ENCODE results near the gene BABAM2. TPM values are rescaled to one million over a fixed set of nuclear protein-coding genes. Genes with fewer than 3 reads are reported as not detected.

Gene BABAM2
- total RNA-seq, 1 donor from 2014 or later = 34.6 TPM

- H3F3A ChIP-seq (ENCODE audit: low read depth) = no peaks in the 10 kb centered on the region
- DNase-seq (ENCODE audit: low spot score) = no peak
- H3K9ac ChIP-seq = no peak overlapping the region
- H3K79me2 ChIP-seq (ENCODE audit: low read depth) = no peaks in the 10 kb centered on the region
- no peak overlapping the region for H3K27ac Mint-ChIP-seq
- H3K4me3 ChIP-seq = no peak overlapping the region
- H3K36me3 ChIP-seq = no peaks in the 10 kb centered on the region
- no peaks in the 10 kb centered on the region for H3K9me3 Mint-ChIP-seq
- H3K27me3 ChIP-seq = no peaks in the 10 kb centered on the region
- no peak overlapping the region for H3K4me3 Mint-ChIP-seq
- no peak overlapping the region for H2AFZ ChIP-seq (replicated peaks)
- no peak overlapping the region for H3K27ac ChIP-seq
- H3K4me1 Mint-ChIP-seq = peaks cover 3% of the 10 kb centered on the region
- H4K20me1 ChIP-seq (ENCODE audit: low read depth) = no peaks in the 10 kb centered on the region
- no peak overlapping the region for H3K4me2 ChIP-seq
- no peaks in the 10 kb centered on the region for H3K36me3 Mint-ChIP-seq
- no peak for TF ChIP-seq EZH2 (IDR thresholded peaks at IDR 0.05)
- no peak for TF ChIP-seq CTCF (IDR thresholded peaks at IDR 0.05)
- no peak for TF ChIP-seq EZH2phosphoT487 (IDR thresholded peaks at IDR 0.05)
- no peaks in the 10 kb centered on the region for H3K9me3 ChIP-seq (ENCODE audit: low read depth)
- H3K27me3 Mint-ChIP-seq (ENCODE audit: insufficient read depth, low read depth) = no peaks in the 10 kb centered on the region
- H3K4me1 ChIP-seq = peaks cover 9% of the 10 kb centered on the region
These were observed 145.3 kb downstream of the BABAM2 start for GRCh38 chr2:28035816-28036215.

GRCh38 chr2:28036307-28036706 is 145.8 kb downstream of the BABAM2 start:
- Mint-ChIP-seq H3K36me3 (no peaks in the 10 kb centered on the region), H3K4me3 (no peak overlapping the region), H3K4me1 (peaks cover 3% of the 10 kb centered on the region), H3K9me3 (no peaks in the 10 kb centered on the region), H3K27me3 (ENCODE audit: insufficient read depth, low read depth) (no peaks in the 10 kb centered on the region), H3K27ac (no peak overlapping the region)
- Histone ChIP-seq H3K4me2 (no peak overlapping the region), H3K79me2 (ENCODE audit: low read depth) (no peaks in the 10 kb centered on the region), H3K27me3 (no peaks in the 10 kb centered on the region), H3F3A (ENCODE audit: low read depth) (no peaks in the 10 kb centered on the region), H3K4me3 (no peak overlapping the region), H4K20me1 (ENCODE audit: low read depth) (no peaks in the 10 kb centered on the region), H3K36me3 (no peaks in the 10 kb centered on the region), H3K27ac (no peak overlapping the region), H2AFZ (replicated peaks) (no peak overlapping the region), H3K9ac (no peak overlapping the region), H3K9me3 (ENCODE audit: low read depth) (no peaks in the 10 kb centered on the region), H3K4me1 (peaks cover 9% of the 10 kb centered on the region)
- TF ChIP-seq EZH2 (IDR thresholded peaks at IDR 0.05) = no peak
- no peak for TF ChIP-seq EZH2phosphoT487 (IDR thresholded peaks at IDR 0.05)
- DNase-seq (ENCODE audit: low spot score) = no peak

GRCh38 chr2:28038722-28039121 is 148.2 kb downstream of the BABAM2 start:
- Mint-ChIP-seq H3K4me3 (no peak overlapping the region), H3K9me3 (no peaks in the 10 kb centered on the region), H3K36me3 (no peaks in the 10 kb centered on the region), H3K4me1 (peaks cover 3% of the 10 kb centered on the region), H3K27ac (no peak overlapping the region), H3K27me3 (ENCODE audit: insufficient read depth, low read depth) (no peaks in the 10 kb centered on the region)
- no peak overlapping the region for H3K4me3 ChIP-seq
- no peak for TF ChIP-seq EZH2phosphoT487 (IDR thresholded peaks at IDR 0.05)
- no peak for TF ChIP-seq CTCF (IDR thresholded peaks at IDR 0.05)
- no peak for TF ChIP-seq EZH2 (IDR thresholded peaks at IDR 0.05)
- H3K4me2 ChIP-seq = no peak overlapping the region
- no peak for DNase-seq (ENCODE audit: low spot score)
- no peaks in the 10 kb centered on the region for H3K9me3 ChIP-seq (ENCODE audit: low read depth)
- H3K4me1 ChIP-seq = peaks cover 12% of the 10 kb centered on the region
- H3K36me3 ChIP-seq = no peaks in the 10 kb centered on the region
- H3F3A ChIP-seq (ENCODE audit: low read depth) = no peaks in the 10 kb centered on the region
- no peak overlapping the region for H3K27ac ChIP-seq
- no peaks in the 10 kb centered on the region for H3K27me3 ChIP-seq
- H2AFZ ChIP-seq (replicated peaks) = no peak overlapping the region
- no peak overlapping the region for H3K9ac ChIP-seq
- no peaks in the 10 kb centered on the region for H4K20me1 ChIP-seq (ENCODE audit: low read depth)
- H3K79me2 ChIP-seq (ENCODE audit: low read depth) = no peaks in the 10 kb centered on the region

GRCh38 chr2:28045676-28046351 is 155.3 kb downstream of the BABAM2 start:
- Histone ChIP-seq H2AFZ (replicated peaks) (no peak overlapping the region), H3K36me3 (no peaks in the 10 kb centered on the region), H3K9me3 (ENCODE audit: low read depth) (no peaks in the 10 kb centered on the region), H3F3A (ENCODE audit: low read depth) (no peaks in the 10 kb centered on the region), H3K4me1 (peaks cover 3% of the 10 kb centered on the region), H3K27me3 (no peaks in the 10 kb centered on the region), H3K27ac (no peak overlapping the region), H3K4me2 (no peak overlapping the region), H3K79me2 (ENCODE audit: low read depth) (no peaks in the 10 kb centered on the region), H3K9ac (no peak overlapping the region), H4K20me1 (ENCODE audit: low read depth) (no peaks in the 10 kb centered on the region), H3K4me3 (no peak overlapping the region)
- Mint-ChIP-seq H3K27me3 (ENCODE audit: insufficient read depth, low read depth) (no peaks in the 10 kb centered on the region), H3K4me3 (no peak overlapping the region), H3K36me3 (no peaks in the 10 kb centered on the region), H3K4me1 (no peaks in the 10 kb centered on the region), H3K9me3 (no peaks in the 10 kb centered on the region), H3K27ac (no peak overlapping the region)
- TF ChIP-seq CTCF (IDR thresholded peaks at IDR 0.05) (no peak), EZH2phosphoT487 (IDR thresholded peaks at IDR 0.05) (no peak), EZH2 (IDR thresholded peaks at IDR 0.05) (no peak)
- DNase-seq (ENCODE audit: low spot score) = no peak

Measured in neural progenitor cell (in vitro differentiated cells).